HCT116 (cell line): ENCODE results near the gene ATG101.

Experiments
- CEBPB ChIP-seq: IDR thresholded peaks from 2 replicates; pipeline ENCODE4 v1.6.1; 2012; ENCODE audit warnings: low read depth
- FOSL1 ChIP-seq: IDR thresholded peaks from 2 replicates; pipeline ENCODE4 v1.6.1; 2012; ENCODE audit warnings: low read depth
- POLR2A ChIP-seq: IDR thresholded peaks from 2 replicates; pipeline ENCODE4 v1.7.0; 2011; ENCODE audit warnings: borderline replicate concordance; ENCODE audit not compliant: insufficient read depth, insufficient read length; ENCODE audit errors: extremely low read depth
- POLR2AphosphoS5 ChIP-seq: IDR thresholded peaks from 2 replicates; pipeline ENCODE4 v1.6.1; 2011; ENCODE audit warnings: mild to moderate bottlenecking, low read depth, low read length, moderate library complexity
- SP1 ChIP-seq: IDR thresholded peaks from 2 replicates; pipeline ENCODE4 v1.6.1; 2012; ENCODE audit warnings: low read depth
- TCF7L2 ChIP-seq: IDR thresholded peaks from 2 replicates; pipeline ENCODE4 v1.7.0; 2011; ENCODE audit warnings: borderline replicate concordance, inconsistent platforms; ENCODE audit not compliant: insufficient read depth, insufficient read length; ENCODE audit errors: extremely low read depth
- YY1 ChIP-seq: IDR thresholded peaks from 2 replicates; pipeline ENCODE4 v1.6.1; 2011; ENCODE audit warnings: low read length, low read depth, moderate library complexity, mild to moderate bottlenecking; ENCODE audit not compliant: insufficient replicate concordance; ENCODE audit errors: extremely low read depth
- ZNF274 ChIP-seq: fragments of 200-500 bp; sonication (Bioruptor generic); IDR thresholded peaks from 2 replicates; pipeline ENCODE4 v1.6.1; 2014; ENCODE audit warnings: mild to moderate bottlenecking, low read depth, low read length, inconsistent platforms
- TF ChIP-seq, protein P1 (sequence below), 3 experiments: fragments of 200-600 bp in 1 of 3; sonication (generic) in 1 of 3; IDR thresholded peaks in 2 of 3; conservative IDR thresholded peaks in 1 of 3; 2 replicates each; pipeline ENCODE4 v1.5.1; 2012 to 2017; ENCODE audit warnings: low read depth in 2 of 3, low read length in 2 of 3, antibody characterized with exemption in 1 of 3, borderline replicate concordance in 1 of 3, control low read depth in 1 of 3, mild to moderate bottlenecking in 1 of 3, mixed read lengths in 1 of 3, mixed run types in 1 of 3, moderate library complexity in 1 of 3; ENCODE audit not compliant: insufficient read depth in 1 of 3
- TF ChIP-seq, protein P2 (sequence below): IDR thresholded peaks from 2 replicates; pipeline ENCODE4 v1.6.1; 2012

DNA sequence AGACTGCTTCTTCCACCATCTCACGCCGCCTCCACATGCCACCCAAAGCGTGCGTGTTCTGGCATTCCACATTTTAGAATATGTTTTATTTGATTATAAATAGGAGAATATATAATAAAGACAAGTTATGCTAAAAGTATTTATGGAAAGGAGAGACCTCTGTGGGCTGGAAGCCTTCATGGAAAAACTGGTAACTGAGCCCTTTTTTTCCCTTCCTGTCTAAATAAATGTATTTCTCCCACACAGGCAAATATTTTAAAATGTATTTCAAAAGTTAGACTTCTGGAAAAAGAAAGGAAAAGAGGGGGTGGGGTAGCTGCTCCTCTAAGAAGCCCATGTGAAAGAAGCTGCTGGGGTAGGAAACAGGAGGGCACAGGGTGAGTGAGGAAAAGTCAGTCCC is 34.6 kb upstream of the ATG101 start:
- TF ChIP-seq, protein P1, sequence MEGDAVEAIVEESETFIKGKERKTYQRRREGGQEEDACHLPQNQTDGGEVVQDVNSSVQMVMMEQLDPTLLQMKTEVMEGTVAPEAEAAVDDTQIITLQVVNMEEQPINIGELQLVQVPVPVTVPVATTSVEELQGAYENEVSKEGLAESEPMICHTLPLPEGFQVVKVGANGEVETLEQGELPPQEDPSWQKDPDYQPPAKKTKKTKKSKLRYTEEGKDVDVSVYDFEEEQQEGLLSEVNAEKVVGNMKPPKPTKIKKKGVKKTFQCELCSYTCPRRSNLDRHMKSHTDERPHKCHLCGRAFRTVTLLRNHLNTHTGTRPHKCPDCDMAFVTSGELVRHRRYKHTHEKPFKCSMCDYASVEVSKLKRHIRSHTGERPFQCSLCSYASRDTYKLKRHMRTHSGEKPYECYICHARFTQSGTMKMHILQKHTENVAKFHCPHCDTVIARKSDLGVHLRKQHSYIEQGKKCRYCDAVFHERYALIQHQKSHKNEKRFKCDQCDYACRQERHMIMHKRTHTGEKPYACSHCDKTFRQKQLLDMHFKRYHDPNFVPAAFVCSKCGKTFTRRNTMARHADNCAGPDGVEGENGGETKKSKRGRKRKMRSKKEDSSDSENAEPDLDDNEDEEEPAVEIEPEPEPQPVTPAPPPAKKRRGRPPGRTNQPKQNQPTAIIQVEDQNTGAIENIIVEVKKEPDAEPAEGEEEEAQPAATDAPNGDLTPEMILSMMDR (IDR thresholded peaks at IDR 0.05 in 2 of 3, conservative IDR thresholded peaks at IDR 0.05 in 1 of 3; ENCODE audit: borderline replicate concordance in 1 of 3, insufficient read depth in 1 of 3, low read depth in 2 of 3, low read length in 2 of 3): no peak
- TF ChIP-seq ZNF274 (no peak), POLR2A (no peak), CEBPB (no peak), TCF7L2 (no peak), SP1 (no peak), YY1 (no peak), POLR2AphosphoS5 (no peak), FOSL1 (no peak)
- TF ChIP-seq, protein P2, sequence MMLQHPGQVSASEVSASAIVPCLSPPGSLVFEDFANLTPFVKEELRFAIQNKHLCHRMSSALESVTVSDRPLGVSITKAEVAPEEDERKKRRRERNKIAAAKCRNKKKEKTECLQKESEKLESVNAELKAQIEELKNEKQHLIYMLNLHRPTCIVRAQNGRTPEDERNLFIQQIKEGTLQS: no peak
